ENCODE data around the gene AGBL4.

AGBL4 gene

DNA sequence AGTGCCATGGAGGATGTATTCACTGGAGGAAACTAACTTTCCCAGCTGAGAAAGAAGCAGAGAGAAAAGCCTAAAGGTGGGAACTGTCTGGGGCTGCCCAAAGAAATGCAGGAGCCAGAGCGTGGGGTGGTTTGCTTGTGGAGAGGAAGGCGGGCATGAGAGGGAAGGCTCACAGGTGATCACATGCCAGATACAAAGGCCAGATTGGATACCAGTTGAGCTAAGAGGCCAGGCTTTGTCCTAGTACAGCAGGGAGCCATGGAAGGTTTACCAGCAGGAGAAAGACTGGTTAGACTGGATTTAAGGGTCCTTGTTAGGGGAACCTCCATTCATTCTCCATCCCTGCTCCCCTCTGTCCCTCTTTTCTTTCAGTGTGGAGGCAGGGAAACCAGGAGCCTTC, 1313.4 kb downstream of the AGBL4 start:
- TF ChIP-seq FOXP2 (optimal IDR thresholded peaks at IDR 0.05; ENCODE audit: borderline replicate concordance, extremely low read depth, extremely low read length, insufficient read depth) (no peak), SIN3A (IDR thresholded peaks at IDR 0.05; ENCODE audit: borderline replicate concordance, insufficient read depth, low read length) (no peak), REST (IDR thresholded peaks at IDR 0.05; ENCODE audit: insufficient read depth in 1 of 2, low read depth in 2 of 2, low read length in 2 of 2) (no peak), TAF1 (IDR thresholded peaks at IDR 0.05; ENCODE audit: borderline replicate concordance, insufficient read depth, low read length) (no peak), POLR2AphosphoS5 (IDR thresholded peaks at IDR 0.05; ENCODE audit: low read depth, low read length) (no peak)

GRCh38 chr1:48704736-48705135, 1319.0 kb downstream of the AGBL4 start:
- TF ChIP-seq FOXP2 (optimal IDR thresholded peaks at IDR 0.05; ENCODE audit: borderline replicate concordance, extremely low read depth, extremely low read length, insufficient read depth) (no peak), SIN3A (IDR thresholded peaks at IDR 0.05; ENCODE audit: borderline replicate concordance, insufficient read depth, low read length) (no peak), POLR2AphosphoS5 (IDR thresholded peaks at IDR 0.05; ENCODE audit: low read depth, low read length) (no peak), TAF1 (IDR thresholded peaks at IDR 0.05; ENCODE audit: borderline replicate concordance, insufficient read depth, low read length) (no peak), REST (IDR thresholded peaks at IDR 0.05; ENCODE audit: insufficient read depth in 1 of 2, low read depth in 2 of 2, low read length in 2 of 2) (no peak)

GRCh38 chr1:48701445-48701844, 1322.3 kb downstream of the AGBL4 start:
- TF ChIP-seq TAF1 (IDR thresholded peaks at IDR 0.05; ENCODE audit: borderline replicate concordance, insufficient read depth, low read length) (no peak), POLR2AphosphoS5 (IDR thresholded peaks at IDR 0.05; ENCODE audit: low read depth, low read length) (no peak), SIN3A (IDR thresholded peaks at IDR 0.05; ENCODE audit: borderline replicate concordance, insufficient read depth, low read length) (no peak), FOXP2 (optimal IDR thresholded peaks at IDR 0.05; ENCODE audit: borderline replicate concordance, extremely low read depth, extremely low read length, insufficient read depth) (no peak), REST (IDR thresholded peaks at IDR 0.05; ENCODE audit: insufficient read depth in 1 of 2, low read depth in 2 of 2, low read length in 2 of 2) (no peak)

DNA sequence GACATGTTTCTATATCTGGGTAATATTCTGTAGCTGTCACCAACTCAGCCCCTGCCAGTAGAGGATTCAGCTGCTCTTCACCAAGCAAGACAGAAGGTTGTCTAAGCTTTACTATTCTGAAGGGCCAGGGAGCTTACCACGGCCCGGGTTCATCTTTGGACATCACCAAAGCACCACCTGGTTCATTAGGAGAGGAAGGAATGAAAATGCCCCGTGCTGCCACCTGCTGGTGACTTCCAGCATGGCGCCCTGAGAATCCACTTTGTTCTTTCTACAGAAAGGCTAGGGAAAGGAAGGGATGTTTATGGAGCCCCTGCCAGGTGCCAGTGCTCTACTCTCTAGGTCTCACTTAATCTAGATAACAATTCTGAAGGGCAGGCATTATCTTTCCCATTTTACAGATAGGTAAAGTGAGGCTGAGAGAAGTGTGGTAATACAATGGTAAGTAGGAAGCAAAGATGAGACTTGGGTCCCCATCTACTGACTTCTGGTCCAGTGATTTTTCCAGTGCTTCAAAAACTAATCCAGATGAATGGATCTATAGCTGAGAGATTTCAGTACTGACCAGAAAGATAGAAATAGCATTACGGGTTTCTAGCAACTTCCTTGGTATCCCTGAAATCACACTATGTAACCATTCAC, 1326.6 kb downstream of the AGBL4 start:
- TF ChIP-seq SIN3A (IDR thresholded peaks at IDR 0.05; ENCODE audit: borderline replicate concordance, insufficient read depth, low read length) (no peak), FOXP2 (optimal IDR thresholded peaks at IDR 0.05; ENCODE audit: borderline replicate concordance, extremely low read depth, extremely low read length, insufficient read depth) (no peak), REST (IDR thresholded peaks at IDR 0.05; ENCODE audit: insufficient read depth in 1 of 2, low read depth in 2 of 2, low read length in 2 of 2) (no peak), TAF1 (IDR thresholded peaks at IDR 0.05; ENCODE audit: borderline replicate concordance, insufficient read depth, low read length) (no peak), POLR2AphosphoS5 (IDR thresholded peaks at IDR 0.05; ENCODE audit: low read depth, low read length) (no peak)
